Vagina (tissue), 2 donors: Measurements from ENCODE around the gene EID2B. TPM values are rescaled to one million over a fixed set of nuclear protein-coding genes. Genes with fewer than 3 reads are reported as not detected.
A peak's percentile ranks its signal among the peaks of the same experiment; 100 is the strongest.

Experiments used
- DNase-seq, 2 donors: peaks; one replicate each; pipeline ENCODE4 v3.0.0-alpha.2; 2017; ENCODE audit errors: extremely low spot score in 2 of 2
- H3K27ac ChIP-seq: fragments of 200-600 bp; sonication (generic); one replicate; pipeline ENCODE4 v1.5.1; 2019
- H3K27me3 ChIP-seq: fragments of 200-600 bp; sonication (generic); one replicate; pipeline ENCODE4 v1.5.1; 2019
- H3K36me3 ChIP-seq, 2 donors: fragments of 200-600 bp; sonication (generic); one replicate each; pipeline ENCODE4 v1.5.1; 2017 to 2019
- H3K4me1 ChIP-seq: fragments of 200-600 bp; sonication (generic); one replicate; pipeline ENCODE4 v1.5.1; 2019
- H3K4me3 ChIP-seq, 2 donors: fragments of 200-600 bp; sonication (generic); 1 replicate in 1 of 2; 2 replicates in 1 of 2; pipeline ENCODE4 v1.5.1; 2016 to 2019
- H3K9me3 ChIP-seq: fragments of 200-600 bp; sonication (generic); one replicate; pipeline ENCODE4 v1.5.1; 2019
- POLR2A ChIP-seq, 2 donors: fragments of 450-650 bp; IDR thresholded peaks; one replicate each; pipeline ENCODE4 v1.6.1; 2017; ENCODE audit warnings: antibody characterized with exemption in 2 of 2, mild to moderate bottlenecking in 2 of 2, moderate library complexity in 2 of 2
- POLR2AphosphoS5 ChIP-seq, 2 donors: sonication (generic); formaldehyde crosslinking; IDR thresholded peaks; one replicate each; pipeline ENCODE4 v1.9.0; 2017; ENCODE audit warnings: antibody characterized with exemption in 2 of 2, mild to moderate bottlenecking in 2 of 2, low read depth in 1 of 2; ENCODE audit not compliant: insufficient read depth in 1 of 2
- intact Hi-C: fragments of 100-400 bp; cut with DNase I; formaldehyde crosslinking; loops from one replicate; pipeline ENCODE4 v1.15.1; 2023
- total RNA-seq: library from RNA; depleted of rRNA; stranded (reverse); fragments of >200 nt; gene quantifications from one replicate; pipeline ENCODE4 v1.2.3, GENCODE V29; 2016
- TF ChIP-seq, protein P1 (sequence below), 3 experiments: fragments of 450-650 bp in 2 of 3; fragments of 200-600 bp in 1 of 3; sonication (generic) in 1 of 3; IDR thresholded peaks; one replicate each; pipeline ENCODE4 v1.5.1; 2017 to 2019; ENCODE audit warnings: antibody characterized with exemption in 3 of 3, mild to moderate bottlenecking in 2 of 3, moderate library complexity in 2 of 3

The EID2B gene
- total RNA-seq, 1 donor from 2014 or later, result 3.7 TPM

DNA sequence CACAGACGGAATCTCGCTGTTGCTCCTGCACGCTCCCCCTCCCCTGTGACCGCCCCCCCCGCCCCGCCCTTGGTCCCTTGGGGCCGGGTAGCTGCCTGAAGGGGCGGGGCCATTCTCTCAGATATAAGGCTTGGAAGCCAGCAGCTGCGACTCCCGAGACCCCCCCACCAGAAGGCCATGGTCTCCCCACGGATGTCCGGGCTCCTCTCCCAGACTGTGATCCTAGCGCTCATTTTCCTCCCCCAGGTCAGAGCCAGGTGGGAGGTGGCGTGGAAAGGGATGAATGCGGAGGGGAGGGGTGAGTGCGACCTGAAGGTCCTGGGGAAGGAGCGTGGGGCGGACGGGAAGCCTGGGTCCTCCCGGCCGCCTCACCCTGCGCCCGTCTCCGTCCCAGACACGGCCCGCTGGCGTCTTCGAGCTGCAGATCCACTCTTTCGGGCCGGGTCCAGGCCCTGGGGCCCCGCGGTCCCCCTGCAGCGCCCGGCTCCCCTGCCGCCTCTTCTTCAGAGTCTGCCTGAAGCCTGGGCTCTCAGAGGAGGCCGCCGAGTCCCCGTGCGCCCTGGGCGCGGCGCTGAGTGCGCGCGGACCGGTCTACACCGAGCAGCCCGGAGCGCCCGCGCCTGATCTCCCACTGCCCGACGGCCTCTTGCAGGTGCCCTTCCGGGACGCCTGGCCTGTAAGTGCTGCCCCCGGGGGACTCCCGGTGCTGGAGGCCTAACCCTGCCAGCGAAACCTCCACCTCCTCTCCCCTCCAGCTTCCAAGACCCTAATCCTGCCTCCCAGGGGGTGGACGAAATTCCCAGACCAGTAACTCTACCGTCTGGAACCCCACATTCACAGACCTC lies 33.6 kb downstream of the EID2B start, which contains the start of gene DLL3:
DLL3 (plus strand) TSS at position 150 of the 845 bp plus-strand sequence; CDS start at position 178, 28 bp downstream.
- intact Hi-C loops, result no loop called here
- no peaks in the 10 kb centered on the region for H3K36me3 ChIP-seq
- no peak for TF ChIP-seq POLR2AphosphoS5 (IDR thresholded peaks at IDR 0.05; ENCODE audit: insufficient read depth in 1 of 2, low read depth in 1 of 2)
- TF ChIP-seq, protein P1, sequence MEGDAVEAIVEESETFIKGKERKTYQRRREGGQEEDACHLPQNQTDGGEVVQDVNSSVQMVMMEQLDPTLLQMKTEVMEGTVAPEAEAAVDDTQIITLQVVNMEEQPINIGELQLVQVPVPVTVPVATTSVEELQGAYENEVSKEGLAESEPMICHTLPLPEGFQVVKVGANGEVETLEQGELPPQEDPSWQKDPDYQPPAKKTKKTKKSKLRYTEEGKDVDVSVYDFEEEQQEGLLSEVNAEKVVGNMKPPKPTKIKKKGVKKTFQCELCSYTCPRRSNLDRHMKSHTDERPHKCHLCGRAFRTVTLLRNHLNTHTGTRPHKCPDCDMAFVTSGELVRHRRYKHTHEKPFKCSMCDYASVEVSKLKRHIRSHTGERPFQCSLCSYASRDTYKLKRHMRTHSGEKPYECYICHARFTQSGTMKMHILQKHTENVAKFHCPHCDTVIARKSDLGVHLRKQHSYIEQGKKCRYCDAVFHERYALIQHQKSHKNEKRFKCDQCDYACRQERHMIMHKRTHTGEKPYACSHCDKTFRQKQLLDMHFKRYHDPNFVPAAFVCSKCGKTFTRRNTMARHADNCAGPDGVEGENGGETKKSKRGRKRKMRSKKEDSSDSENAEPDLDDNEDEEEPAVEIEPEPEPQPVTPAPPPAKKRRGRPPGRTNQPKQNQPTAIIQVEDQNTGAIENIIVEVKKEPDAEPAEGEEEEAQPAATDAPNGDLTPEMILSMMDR (IDR thresholded peaks at IDR 0.05), result no peak
- TF ChIP-seq POLR2A (IDR thresholded peaks at IDR 0.05), result no peak

DNA sequence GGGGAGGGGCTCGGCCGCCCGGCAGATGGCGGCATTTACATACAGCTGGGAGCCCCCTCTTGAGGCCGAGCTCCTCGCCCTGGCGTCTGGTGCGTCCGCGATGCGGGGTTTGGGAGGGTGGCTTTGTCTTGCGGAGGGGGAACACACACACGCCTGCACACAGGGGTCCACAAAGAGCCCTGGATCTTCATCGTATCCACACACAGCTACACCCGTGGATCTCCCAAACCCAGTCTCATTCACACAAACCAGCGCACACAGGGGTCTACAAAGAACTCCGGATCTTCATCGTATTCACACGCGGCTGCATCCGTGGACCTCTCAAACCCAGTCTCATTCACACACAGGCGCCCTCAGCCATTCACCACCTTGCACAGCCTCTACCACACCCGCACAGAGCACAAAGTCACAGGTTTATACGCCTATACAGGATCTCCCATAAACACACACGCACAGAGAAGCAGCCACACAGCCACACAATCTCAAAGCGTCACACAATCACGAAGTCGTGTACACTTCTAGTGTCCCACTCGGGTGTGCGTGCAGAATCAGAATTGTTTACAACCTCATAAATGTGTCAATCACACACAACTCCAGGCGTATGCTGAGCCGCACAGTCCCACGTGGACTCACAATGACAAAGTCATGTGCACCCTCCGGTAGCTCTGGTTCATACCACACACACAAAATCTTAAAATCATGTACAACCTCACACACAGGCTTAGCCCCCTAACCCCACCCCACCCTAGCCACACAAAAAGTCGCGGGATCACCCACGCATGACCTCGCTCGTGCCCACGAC lies 34.5 kb downstream of the EID2B start:
- H3K9me3 ChIP-seq, result no peaks in the 10 kb centered on the region
- H3K27me3 ChIP-seq, result peaks cover 4% of the 10 kb centered on the region
- no peak overlapping the region for H3K27ac ChIP-seq
- intact Hi-C loops, result no loop called here
- peaks cover 25% of the 10 kb centered on the region for H3K4me1 ChIP-seq
- H3K4me3 ChIP-seq, result peak overlapping the region in 1 of 2 donors; percentile 16
- H3K36me3 ChIP-seq, result no peaks in the 10 kb centered on the region
- no peak for TF ChIP-seq POLR2AphosphoS5 (IDR thresholded peaks at IDR 0.05; ENCODE audit: insufficient read depth in 1 of 2, low read depth in 1 of 2)
- no peak for DNase-seq

More for the DNA sequence above, 33.6 kb downstream of the EID2B start, which contains the start of gene DLL3:
- Histone ChIP-seq H3K4me1 (peaks cover 25% of the 10 kb centered on the region), H3K27ac (no peak within 1 kb of the TSS), H3K9me3 (no peaks in the 10 kb centered on the region), H3K4me3 (peak within 1 kb of the TSS in 1 of 2 donors; percentile 16), H3K27me3 (peaks cover 4% of the 10 kb centered on the region)
- DNase-seq, result no peak

DNA sequence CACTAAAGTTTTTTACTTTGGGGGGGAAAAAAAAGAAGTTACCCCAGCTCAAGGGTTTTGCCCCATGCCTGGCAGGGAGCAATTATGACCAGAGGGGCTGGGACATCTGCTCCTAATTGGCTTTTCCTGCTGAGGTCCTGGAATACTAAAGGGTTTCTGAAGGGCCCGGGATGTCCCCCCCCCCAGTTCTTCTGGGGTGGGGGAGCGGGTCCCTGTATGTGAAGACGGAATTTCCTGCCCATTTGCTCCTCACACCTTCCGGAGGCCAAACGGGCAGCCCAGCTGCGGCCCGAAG lies 35.0 kb downstream of the EID2B start:
- H3K36me3 ChIP-seq, result no peaks in the 10 kb centered on the region
- peaks cover 20% of the 10 kb centered on the region for H3K4me1 ChIP-seq
- H3K27me3 ChIP-seq, result peaks cover 4% of the 10 kb centered on the region
- intact Hi-C loops, result no loop called here
- peak overlapping the region in 1 of 2 donors; percentile 16 for H3K4me3 ChIP-seq
- no peaks in the 10 kb centered on the region for H3K9me3 ChIP-seq
- no peak overlapping the region for H3K27ac ChIP-seq
- TF ChIP-seq, protein P1 (IDR thresholded peaks at IDR 0.05), result no peak
- no peak for TF ChIP-seq POLR2AphosphoS5 (IDR thresholded peaks at IDR 0.05; ENCODE audit: insufficient read depth in 1 of 2, low read depth in 1 of 2)
- TF ChIP-seq POLR2A (IDR thresholded peaks at IDR 0.05), result no peak
- DNase-seq, result no peak

DNA sequence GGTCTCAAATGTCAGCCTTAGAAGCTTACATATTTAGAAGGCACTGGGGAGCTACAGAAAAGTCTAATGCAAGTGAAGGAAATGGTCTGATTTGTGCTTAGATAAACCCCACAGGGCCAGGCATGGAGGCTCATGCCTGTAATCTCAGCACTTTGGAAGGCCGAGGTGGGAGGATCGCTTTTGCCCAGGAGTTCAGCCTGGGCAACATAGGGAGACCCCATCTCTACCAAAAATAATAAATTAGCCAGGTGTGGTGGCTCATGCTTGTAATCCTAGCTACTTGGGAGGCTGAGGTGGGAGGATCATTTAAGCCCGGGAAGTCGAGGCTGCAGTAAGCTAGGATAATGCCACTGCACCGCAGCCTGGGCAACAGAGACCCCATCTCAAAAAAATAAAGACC lies 36.6 kb downstream of the EID2B start:
- intact Hi-C loops, result no loop called here
- Histone ChIP-seq H3K4me1 (peaks cover 19% of the 10 kb centered on the region), H3K36me3 (peaks cover 0 to 11% of the 10 kb centered on the region in 2 donors), H3K4me3 (no peak overlapping the region), H3K27me3 (peaks cover 4% of the 10 kb centered on the region), H3K9me3 (no peaks in the 10 kb centered on the region), H3K27ac (no peak overlapping the region)
- no peak for DNase-seq
- TF ChIP-seq, protein P1 (IDR thresholded peaks at IDR 0.05), result no peak
- TF ChIP-seq POLR2A (IDR thresholded peaks at IDR 0.05) (no peak), POLR2AphosphoS5 (IDR thresholded peaks at IDR 0.05; ENCODE audit: insufficient read depth in 1 of 2, low read depth in 1 of 2) (no peak)

DNA sequence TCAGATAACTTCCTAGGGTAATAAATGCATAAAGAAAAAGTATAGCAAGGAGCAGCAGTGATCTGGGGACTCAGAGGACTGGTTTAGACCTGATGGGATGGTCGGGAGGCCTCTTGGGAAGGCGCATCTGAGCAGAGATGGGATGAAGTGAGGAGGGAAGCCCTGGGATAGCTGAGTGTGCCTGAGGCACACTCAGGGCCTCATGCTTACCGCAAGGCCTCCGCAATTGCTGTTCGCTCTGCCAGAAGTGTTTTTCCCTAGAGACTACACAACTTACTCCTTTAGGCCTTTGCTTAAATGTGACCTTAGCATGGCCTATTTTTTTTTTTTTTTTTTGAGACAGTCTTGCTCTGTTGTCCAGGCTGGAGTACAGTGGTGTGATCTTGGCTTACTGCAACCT lies 38.0 kb downstream of the EID2B start:
- intact Hi-C loops, result no loop called here
- no peak for TF ChIP-seq POLR2A (IDR thresholded peaks at IDR 0.05)
- TF ChIP-seq, protein P1 (IDR thresholded peaks at IDR 0.05), result no peak
- TF ChIP-seq POLR2AphosphoS5 (IDR thresholded peaks at IDR 0.05; ENCODE audit: insufficient read depth in 1 of 2, low read depth in 1 of 2), result no peak
- H3K9me3 ChIP-seq, result no peaks in the 10 kb centered on the region
- DNase-seq, result no peak
- no peaks in the 10 kb centered on the region for H3K27me3 ChIP-seq
- H3K4me3 ChIP-seq, result no peak overlapping the region
- H3K27ac ChIP-seq, result no peak overlapping the region
- peaks cover 19% of the 10 kb centered on the region for H3K4me1 ChIP-seq
- peaks cover 0 to 25% of the 10 kb centered on the region in 2 donors for H3K36me3 ChIP-seq
